H9 (cell line): ENCODE results near the gene PXK. TPM values are rescaled to one million over a fixed set of nuclear protein-coding genes. Genes with fewer than 3 reads are reported as not detected.

Source experiments
- DNase-seq: peaks from one replicate; pipeline ENCODE4 v3.0.0-alpha.2; 2017
- H2AFZ ChIP-seq: one replicate; pipeline ENCODE4 v1.6.1; 2013; ENCODE audit warnings: mild to moderate bottlenecking, low read length, control low read depth, moderate library complexity
- H2AK5ac ChIP-seq: 2 replicates; pipeline ENCODE4 v1.6.1; 2013; ENCODE audit warnings: low read length, control low read depth, mixed read lengths; ENCODE audit not compliant: insufficient read length
- H2BK120ac ChIP-seq: one replicate; pipeline ENCODE4 v1.6.1; 2013; ENCODE audit warnings: low read depth, mild to moderate bottlenecking, low read length, control low read depth, inconsistent platforms; ENCODE audit not compliant: poor library complexity, severe bottlenecking
- H2BK12ac ChIP-seq: 2 replicates; pipeline ENCODE4 v1.6.1; 2013; ENCODE audit warnings: low read length, control low read depth, mixed read lengths, low read depth; ENCODE audit not compliant: insufficient read length
- H2BK15ac ChIP-seq: 2 replicates; pipeline ENCODE4 v1.6.1; 2013; ENCODE audit warnings: low read depth, low read length, control low read depth
- H2BK20ac ChIP-seq: one replicate; pipeline ENCODE4 v1.6.1; 2013; ENCODE audit warnings: low read depth, mild to moderate bottlenecking, low read length, control low read depth, inconsistent platforms; ENCODE audit not compliant: poor library complexity, severe bottlenecking
- H2BK5ac ChIP-seq: 2 replicates; pipeline ENCODE4 v1.6.1; 2013; ENCODE audit warnings: low read length, control low read depth, mixed read lengths; ENCODE audit not compliant: insufficient read length
- H3K14ac ChIP-seq: 2 replicates; pipeline ENCODE4 v1.6.1; 2013; ENCODE audit warnings: low read length, control low read depth; ENCODE audit not compliant: insufficient read depth
- H3K18ac ChIP-seq: 2 replicates; pipeline ENCODE4 v1.6.1; 2013; ENCODE audit warnings: low read depth, mild to moderate bottlenecking, mixed read lengths, low read length, control low read depth; ENCODE audit not compliant: insufficient read length
- H3K23ac ChIP-seq: 2 replicates; pipeline ENCODE4 v1.6.1; 2013; ENCODE audit warnings: low read length, control low read depth, mixed read lengths, low read depth; ENCODE audit not compliant: insufficient read length
- H3K23me2 ChIP-seq: 2 replicates; pipeline ENCODE4 v1.6.1; 2013; ENCODE audit warnings: low read depth, mild to moderate bottlenecking, mixed read lengths, low read length, control low read depth; ENCODE audit not compliant: insufficient read length, poor library complexity, severe bottlenecking
- H3K27ac ChIP-seq: 2 replicates; pipeline ENCODE4 v1.5.1; 2013; ENCODE audit warnings: low read length, control low read depth, mixed read lengths, low read depth; ENCODE audit not compliant: insufficient read length
- H3K27me3 ChIP-seq: 2 replicates; pipeline ENCODE4 v1.6.1; 2013; ENCODE audit warnings: low read length, control low read depth, inconsistent platforms; ENCODE audit not compliant: insufficient read depth
- H3K4ac ChIP-seq: 2 replicates; pipeline ENCODE4 v1.6.1; 2013; ENCODE audit warnings: low read depth, mild to moderate bottlenecking, control low read depth, inconsistent platforms, low read length, moderate library complexity
- H3K4me1 ChIP-seq: 2 replicates; pipeline ENCODE4 v1.6.1; 2013; ENCODE audit warnings: low read length, control low read depth, inconsistent platforms; ENCODE audit not compliant: insufficient read depth
- H3K4me2 ChIP-seq: 2 replicates; pipeline ENCODE4 v1.6.1; 2013; ENCODE audit warnings: low read length, control low read depth, mixed read lengths; ENCODE audit not compliant: insufficient read length, insufficient read depth
- H3K56ac ChIP-seq: 2 replicates; pipeline ENCODE4 v1.6.1; 2013; ENCODE audit warnings: low read depth, mild to moderate bottlenecking, mixed read lengths, low read length, control low read depth; ENCODE audit not compliant: insufficient read length
- H3K79me1 ChIP-seq: 2 replicates; pipeline ENCODE4 v1.6.1; 2013; ENCODE audit warnings: low read depth, mild to moderate bottlenecking, moderate library complexity, low read length, control low read depth, inconsistent platforms; ENCODE audit not compliant: insufficient read depth, poor library complexity, severe bottlenecking
- H3K79me2 ChIP-seq: 2 replicates; pipeline ENCODE4 v1.6.1; 2013; ENCODE audit warnings: low read length, control low read depth, inconsistent platforms; ENCODE audit not compliant: insufficient read depth
- H3K9ac ChIP-seq: 2 replicates; pipeline ENCODE4 v1.6.1; 2013; ENCODE audit warnings: low read length, control low read depth, mixed read lengths; ENCODE audit not compliant: insufficient read length; ENCODE audit errors: extremely low read depth
- H3K9me3 ChIP-seq: one replicate; pipeline ENCODE4 v1.6.1; 2013; ENCODE audit warnings: low read depth, low read length, inconsistent platforms; ENCODE audit not compliant: control insufficient read depth
- H3T11ph ChIP-seq: one replicate; pipeline ENCODE4 v1.6.1; 2013; ENCODE audit warnings: mild to moderate bottlenecking, low read length, control low read depth, inconsistent platforms
- H4K20me1 ChIP-seq: one replicate; pipeline ENCODE4 v1.6.1; 2013; ENCODE audit not compliant: control insufficient read depth, insufficient read length, insufficient read depth
- H4K5ac ChIP-seq: 2 replicates; pipeline ENCODE4 v1.6.1; 2013; ENCODE audit warnings: low read depth, mild to moderate bottlenecking, mixed read lengths, low read length, control low read depth; ENCODE audit not compliant: insufficient read length
- H4K8ac ChIP-seq: replicated peaks from 2 replicates; pipeline ENCODE4 v1.6.1; 2013; ENCODE audit warnings: low read length, control low read depth, mixed read lengths, low read depth; ENCODE audit not compliant: insufficient read length
- H4K91ac ChIP-seq: 2 replicates; pipeline ENCODE4 v1.6.1; 2013; ENCODE audit warnings: low read depth, mild to moderate bottlenecking, moderate library complexity, mixed read lengths, low read length, control low read depth; ENCODE audit not compliant: insufficient read length
- H3K27ac Mint-ChIP-seq, 3 experiments: 2 replicates in 2 of 3; 3 replicates in 1 of 3; pipeline ENCODE4 v1.8.0; 2020 to 2021; ENCODE audit warnings: mixed read lengths in 3 of 3, mild to moderate bottlenecking in 1 of 3, moderate library complexity in 1 of 3
- H3K27me3 Mint-ChIP-seq: 2 replicates; pipeline ENCODE4 v1.8.0; 2021; ENCODE audit warnings: low read depth, mild to moderate bottlenecking, moderate library complexity, mixed read lengths
- H3K36me3 Mint-ChIP-seq, 3 experiments: 2 replicates in 2 of 3; 3 replicates in 1 of 3; pipeline ENCODE4 v1.8.0; 2020 to 2021; ENCODE audit warnings: low read depth in 3 of 3, mixed read lengths in 3 of 3; ENCODE audit not compliant: insufficient read depth in 1 of 3
- H3K4me1 Mint-ChIP-seq, 2 experiments: 2 replicates each; pipeline ENCODE4 v1.8.0; 2020; ENCODE audit warnings: mixed read lengths in 2 of 2
- H3K4me3 Mint-ChIP-seq, 2 experiments: 2 replicates in 1 of 2; 3 replicates in 1 of 2; pipeline ENCODE4 v1.8.0; 2020 to 2021; ENCODE audit warnings: mild to moderate bottlenecking in 2 of 2, mixed read lengths in 2 of 2, moderate library complexity in 1 of 2
- H3K9me3 Mint-ChIP-seq, 2 experiments: 2 replicates in 1 of 2; 3 replicates in 1 of 2; pipeline ENCODE4 v1.8.0; 2020; ENCODE audit warnings: mild to moderate bottlenecking in 2 of 2, mixed read lengths in 2 of 2, moderate library complexity in 1 of 2
- WGBS: extraction: QIAGEN DNeasy Blood & Tissue Kit; methylation state at CpG from one replicate; pipeline ENCODE4 v1.1.7; 2013; ENCODE audit warnings: missing lambda C conversion rate, low lambda C conversion rate, mixed read lengths; ENCODE audit not compliant: insufficient read length; ENCODE audit errors: extremely low coverage; 5-methylcytosine and 5-hydroxymethylcytosine counted together
- total RNA-seq: library from RNA; stranded (reverse); gene quantifications from 2 replicates; pipeline ENCODE4 v1.2.1, GENCODE V29; 2021
- TF ChIP-seq, protein P1 (sequence below): fragments of 200-600 bp; sonication (generic); conservative IDR thresholded peaks from 3 replicates; pipeline ENCODE4 v1.8.0; 2021; ENCODE audit warnings: antibody characterized with exemption, mild to moderate bottlenecking

The PXK gene
- total RNA-seq, 1 experiment from 2014 or later, result 3.3 TPM

DNA sequence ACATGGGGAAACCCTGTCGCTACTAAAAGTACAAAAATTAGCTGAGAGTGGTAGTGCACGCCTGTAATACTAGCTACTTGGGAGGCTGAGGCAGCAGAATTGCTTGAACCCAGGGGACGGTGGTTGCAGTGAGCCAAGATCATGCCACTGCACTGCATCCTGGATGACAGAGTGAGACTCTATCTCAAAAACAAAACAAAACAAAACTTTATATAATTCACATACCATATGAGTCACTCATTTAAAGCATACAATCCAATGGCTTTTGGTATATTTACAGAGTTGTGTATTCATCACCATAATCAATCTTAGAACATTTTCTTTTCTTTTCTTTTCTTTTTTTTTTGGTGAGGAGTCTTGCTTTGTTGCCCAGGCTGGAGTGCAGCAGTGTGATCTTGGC lies 8.7 kb downstream of the PXK start:
- Histone ChIP-seq H3K27ac (no peak overlapping the region), H2BK120ac (no peak overlapping the region), H4K8ac (no peak overlapping the region), H2AK5ac (no peak overlapping the region), H3T11ph (no peak overlapping the region), H3K9me3 (no peaks in the 10 kb centered on the region), H3K79me2 (no peaks in the 10 kb centered on the region), H4K5ac (no peak overlapping the region), H3K4me2 (no peak overlapping the region), H3K9ac (no peak overlapping the region), H3K4me1 (no peaks in the 10 kb centered on the region), H2BK12ac (no peak overlapping the region), H3K23me2 (no peaks in the 10 kb centered on the region), H4K20me1 (no peaks in the 10 kb centered on the region), H2BK15ac (no peak overlapping the region), H2BK20ac (no peak overlapping the region), H3K27me3 (no peaks in the 10 kb centered on the region), H4K91ac (no peak overlapping the region), H3K18ac (no peak overlapping the region), H3K56ac (no peak overlapping the region), H2BK5ac (no peak overlapping the region), H3K14ac (no peak overlapping the region), H3K79me1 (no peaks in the 10 kb centered on the region), H3K23ac (no peak overlapping the region), H3K4ac (no peak overlapping the region), H2AFZ (no peak overlapping the region)
- Mint-ChIP-seq H3K36me3 (no peaks in the 10 kb centered on the region), H3K4me1 (no peaks in the 10 kb centered on the region), H3K27me3 (no peaks in the 10 kb centered on the region; the same call in 1 of the 2 replicates), H3K4me3 (no peak overlapping the region), H3K9me3 (no peaks in the 10 kb centered on the region), H3K27ac (peak overlapping the region in 1 of 3 experiments; percentile 65; a peak in 1 of 7 replicates)
- no CpG with 5 or more reads among the region's 3 CpGs for WGBS
- TF ChIP-seq, protein P1, sequence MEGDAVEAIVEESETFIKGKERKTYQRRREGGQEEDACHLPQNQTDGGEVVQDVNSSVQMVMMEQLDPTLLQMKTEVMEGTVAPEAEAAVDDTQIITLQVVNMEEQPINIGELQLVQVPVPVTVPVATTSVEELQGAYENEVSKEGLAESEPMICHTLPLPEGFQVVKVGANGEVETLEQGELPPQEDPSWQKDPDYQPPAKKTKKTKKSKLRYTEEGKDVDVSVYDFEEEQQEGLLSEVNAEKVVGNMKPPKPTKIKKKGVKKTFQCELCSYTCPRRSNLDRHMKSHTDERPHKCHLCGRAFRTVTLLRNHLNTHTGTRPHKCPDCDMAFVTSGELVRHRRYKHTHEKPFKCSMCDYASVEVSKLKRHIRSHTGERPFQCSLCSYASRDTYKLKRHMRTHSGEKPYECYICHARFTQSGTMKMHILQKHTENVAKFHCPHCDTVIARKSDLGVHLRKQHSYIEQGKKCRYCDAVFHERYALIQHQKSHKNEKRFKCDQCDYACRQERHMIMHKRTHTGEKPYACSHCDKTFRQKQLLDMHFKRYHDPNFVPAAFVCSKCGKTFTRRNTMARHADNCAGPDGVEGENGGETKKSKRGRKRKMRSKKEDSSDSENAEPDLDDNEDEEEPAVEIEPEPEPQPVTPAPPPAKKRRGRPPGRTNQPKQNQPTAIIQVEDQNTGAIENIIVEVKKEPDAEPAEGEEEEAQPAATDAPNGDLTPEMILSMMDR, result no peak
- no peak for DNase-seq
